Epithelial cell of esophagus (primary cell): Measurements from ENCODE around the gene C12orf43.

Experiments
- DNase-seq: peaks from one replicate; pipeline ENCODE4 v3.0.0; 2010; ENCODE audit warnings: low read depth
- H3K4me3 ChIP-seq: 2 replicates; pipeline ENCODE4 v1.5.1; 2011; ENCODE audit warnings: mild to moderate bottlenecking, low read length, control low read depth
- CTCF ChIP-seq: IDR thresholded peaks from 2 replicates; pipeline ENCODE4 v1.5.1; 2011; ENCODE audit warnings: low read depth, mild to moderate bottlenecking, low read length, control low read depth, inconsistent platforms; ENCODE audit not compliant: insufficient read depth; ENCODE audit errors: missing control alignments

C12orf43 gene

DNA sequence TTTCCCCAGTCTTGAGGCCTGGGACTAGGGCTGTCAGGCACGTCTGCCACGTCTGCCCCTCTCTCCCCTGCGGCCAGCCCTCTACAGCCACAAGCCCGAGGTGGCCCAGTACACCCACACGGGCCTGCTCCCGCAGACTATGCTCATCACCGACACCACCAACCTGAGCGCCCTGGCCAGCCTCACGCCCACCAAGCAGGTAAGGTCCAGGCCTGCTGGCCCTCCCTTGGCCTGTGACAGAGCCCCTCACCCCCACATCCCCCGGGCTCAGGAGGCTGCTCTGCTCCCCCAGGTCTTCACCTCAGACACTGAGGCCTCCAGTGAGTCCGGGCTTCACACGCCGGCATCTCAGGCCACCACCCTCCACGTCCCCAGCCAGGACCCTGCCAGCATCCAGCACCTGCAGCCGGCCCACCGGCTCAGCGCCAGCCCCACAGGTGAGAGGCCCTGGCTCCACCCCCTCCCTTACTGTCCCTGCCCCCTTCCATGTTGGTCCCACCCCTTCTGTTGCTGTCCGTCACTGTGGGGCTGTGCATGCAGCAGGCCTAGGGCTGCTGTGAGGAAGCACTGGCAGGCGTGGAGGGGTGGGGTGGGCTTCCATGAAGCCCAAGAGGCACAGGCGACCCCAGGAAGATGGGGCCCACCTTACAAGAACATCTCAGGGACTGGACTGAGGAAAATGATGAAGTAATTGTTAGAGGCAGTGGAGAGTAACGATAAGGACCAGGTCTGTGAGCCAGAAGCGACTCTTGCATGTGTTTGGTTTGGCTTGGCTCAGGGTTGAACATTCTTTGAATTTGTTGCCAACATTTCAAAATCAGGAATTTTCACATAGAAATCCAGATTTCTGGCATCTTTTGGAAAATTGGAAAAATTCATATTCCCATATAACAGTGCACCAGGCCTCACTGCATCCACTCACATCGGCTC is 16.8 kb downstream of the C12orf43 start:
- no peak overlapping the region for H3K4me3 ChIP-seq
- DNase-seq = no peak
- no peak for TF ChIP-seq CTCF

DNA sequence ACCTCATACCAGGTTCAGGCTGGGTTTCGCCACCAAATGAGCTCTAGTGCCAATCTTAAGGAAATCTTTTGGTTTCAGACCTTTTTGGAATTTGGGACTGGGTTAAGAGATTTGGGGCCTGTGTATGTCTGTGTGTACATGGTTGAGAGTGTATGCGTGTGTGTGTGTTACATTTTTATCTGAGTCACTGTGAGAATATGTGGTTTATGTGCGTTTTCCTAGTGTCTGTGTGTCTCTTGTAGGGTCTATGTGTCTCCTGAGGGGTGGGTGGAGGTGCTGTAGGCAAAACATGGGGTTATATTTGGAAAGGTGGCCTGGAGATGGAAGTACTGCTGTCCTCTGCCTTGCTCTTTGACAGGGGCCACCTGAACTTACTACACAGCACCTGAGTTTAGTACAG is 17.9 kb downstream of the C12orf43 start:
- no peak overlapping the region for H3K4me3 ChIP-seq
- no peak for TF ChIP-seq CTCF
- DNase-seq = no peak

DNA sequence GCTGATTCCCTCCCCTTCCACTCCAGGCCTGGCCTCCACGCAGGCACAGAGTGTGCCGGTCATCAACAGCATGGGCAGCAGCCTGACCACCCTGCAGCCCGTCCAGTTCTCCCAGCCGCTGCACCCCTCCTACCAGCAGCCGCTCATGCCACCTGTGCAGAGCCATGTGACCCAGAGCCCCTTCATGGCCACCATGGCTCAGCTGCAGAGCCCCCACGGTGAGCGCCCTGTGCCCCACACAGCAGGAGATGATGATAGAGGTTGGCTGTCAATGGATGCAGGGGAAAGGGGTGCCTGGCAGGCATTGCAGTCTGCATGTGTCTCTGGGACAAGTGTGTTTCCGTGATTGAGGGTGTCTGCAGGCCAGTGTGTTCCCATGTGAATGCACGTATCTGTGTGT is 18.8 kb downstream of the C12orf43 start:
- no peak overlapping the region for H3K4me3 ChIP-seq
- DNase-seq = no peak
- TF ChIP-seq CTCF = no peak

GRCh38 chr12:120996133-120996746 is 20.0 kb downstream of the C12orf43 start:
- no peak for DNase-seq
- no peak for TF ChIP-seq CTCF

DNA sequence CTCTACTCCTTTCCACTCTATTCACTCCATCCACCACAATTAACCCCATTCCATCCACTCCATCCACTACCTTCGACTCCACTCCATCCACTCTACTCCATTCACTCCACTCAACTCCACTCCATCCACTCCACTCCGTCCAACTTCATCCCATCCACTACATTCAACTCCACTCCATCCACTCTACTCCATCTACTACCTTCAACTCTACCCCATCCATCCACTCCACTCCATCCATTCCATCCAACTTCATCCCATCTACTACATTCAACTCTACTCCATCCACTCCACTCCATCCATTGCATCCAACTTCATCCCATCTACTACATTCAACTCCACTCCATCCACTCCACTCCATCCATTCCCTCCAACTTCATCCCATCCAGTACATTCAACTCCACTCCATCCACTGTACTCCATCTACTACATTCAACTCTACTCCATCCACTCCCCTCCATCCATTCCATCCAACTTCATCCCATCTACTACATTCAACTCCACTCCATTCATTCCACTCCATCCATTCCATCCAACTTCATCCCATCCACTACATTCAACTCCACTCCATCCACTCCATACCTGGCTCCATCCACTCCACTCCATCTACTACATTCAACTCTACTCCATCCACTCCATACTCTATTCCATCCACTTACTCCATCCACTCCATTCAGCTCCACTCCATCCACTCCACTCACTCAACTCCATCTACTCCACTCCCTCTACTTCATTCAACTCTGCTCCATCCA is 21.5 kb downstream of the C12orf43 start:
- peak; percentile 28 for DNase-seq
- H3K4me3 ChIP-seq = no peak overlapping the region
- no peak for TF ChIP-seq CTCF

More at GRCh38 chr12:120996133-120996746, 20.0 kb downstream of the C12orf43 start:
- no peak overlapping the region for H3K4me3 ChIP-seq

DNA sequence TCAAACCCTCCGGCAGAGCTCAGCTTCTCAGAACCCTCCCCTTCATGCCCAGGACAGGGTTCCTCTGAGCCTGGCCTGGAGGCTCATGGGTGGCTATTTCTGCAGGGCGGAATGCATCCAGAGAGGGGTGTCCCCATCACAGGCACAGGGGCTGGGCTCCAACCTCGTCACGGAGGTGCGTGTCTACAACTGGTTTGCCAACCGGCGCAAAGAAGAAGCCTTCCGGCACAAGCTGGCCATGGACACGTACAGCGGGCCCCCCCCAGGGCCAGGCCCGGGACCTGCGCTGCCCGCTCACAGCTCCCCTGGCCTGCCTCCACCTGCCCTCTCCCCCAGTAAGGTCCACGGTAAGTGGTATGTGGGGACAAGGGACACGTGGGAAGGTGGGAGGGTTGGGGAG is 22.2 kb downstream of the C12orf43 start:
- no peak overlapping the region for H3K4me3 ChIP-seq
- no peak for DNase-seq
- TF ChIP-seq CTCF = no peak
